ENCODE measurements around the gene CYB5A. TPM values are rescaled to one million over a fixed set of nuclear protein-coding genes. Genes with fewer than 3 reads are reported as not detected.

The CYB5A gene
- total RNA-seq, 1 donor from 2014 or later: 84.1 TPM

DNA sequence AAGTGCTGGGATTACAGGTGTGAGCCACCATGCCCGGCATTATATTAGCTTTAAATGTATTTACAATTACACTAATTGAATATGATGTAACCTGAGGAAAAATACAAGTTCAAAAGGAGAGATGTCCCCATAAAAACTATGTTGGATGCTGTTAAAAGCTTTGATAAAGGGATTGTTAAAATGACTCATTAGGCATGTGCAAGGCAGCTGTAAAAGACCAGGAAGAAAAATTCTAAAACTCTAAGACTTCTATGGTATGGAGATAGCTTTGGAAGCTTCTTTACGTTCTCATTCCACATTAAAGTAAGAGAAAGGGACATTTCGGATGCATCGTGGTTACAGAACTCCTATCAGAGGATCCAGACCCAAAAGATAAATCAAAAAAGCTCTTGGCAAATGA lies 50.3 kb downstream of the CYB5A start:
- Histone ChIP-seq H3K4me3 (ENCODE audit: low read depth, low read length) (no peak overlapping the region), H3K36me3 (ENCODE audit: control insufficient read depth, insufficient read depth, low read length) (no peaks in the 10 kb centered on the region), H3K27me3 (ENCODE audit: control insufficient read depth, insufficient read depth, low read length) (no peaks in the 10 kb centered on the region)
- DNase-seq (ENCODE audit: low read depth): no peak
- TF ChIP-seq, protein P1, sequence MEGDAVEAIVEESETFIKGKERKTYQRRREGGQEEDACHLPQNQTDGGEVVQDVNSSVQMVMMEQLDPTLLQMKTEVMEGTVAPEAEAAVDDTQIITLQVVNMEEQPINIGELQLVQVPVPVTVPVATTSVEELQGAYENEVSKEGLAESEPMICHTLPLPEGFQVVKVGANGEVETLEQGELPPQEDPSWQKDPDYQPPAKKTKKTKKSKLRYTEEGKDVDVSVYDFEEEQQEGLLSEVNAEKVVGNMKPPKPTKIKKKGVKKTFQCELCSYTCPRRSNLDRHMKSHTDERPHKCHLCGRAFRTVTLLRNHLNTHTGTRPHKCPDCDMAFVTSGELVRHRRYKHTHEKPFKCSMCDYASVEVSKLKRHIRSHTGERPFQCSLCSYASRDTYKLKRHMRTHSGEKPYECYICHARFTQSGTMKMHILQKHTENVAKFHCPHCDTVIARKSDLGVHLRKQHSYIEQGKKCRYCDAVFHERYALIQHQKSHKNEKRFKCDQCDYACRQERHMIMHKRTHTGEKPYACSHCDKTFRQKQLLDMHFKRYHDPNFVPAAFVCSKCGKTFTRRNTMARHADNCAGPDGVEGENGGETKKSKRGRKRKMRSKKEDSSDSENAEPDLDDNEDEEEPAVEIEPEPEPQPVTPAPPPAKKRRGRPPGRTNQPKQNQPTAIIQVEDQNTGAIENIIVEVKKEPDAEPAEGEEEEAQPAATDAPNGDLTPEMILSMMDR (IDR thresholded peaks at IDR 0.05; ENCODE audit: insufficient read depth, low read length, poor library complexity, severe bottlenecking): no peak

DNA sequence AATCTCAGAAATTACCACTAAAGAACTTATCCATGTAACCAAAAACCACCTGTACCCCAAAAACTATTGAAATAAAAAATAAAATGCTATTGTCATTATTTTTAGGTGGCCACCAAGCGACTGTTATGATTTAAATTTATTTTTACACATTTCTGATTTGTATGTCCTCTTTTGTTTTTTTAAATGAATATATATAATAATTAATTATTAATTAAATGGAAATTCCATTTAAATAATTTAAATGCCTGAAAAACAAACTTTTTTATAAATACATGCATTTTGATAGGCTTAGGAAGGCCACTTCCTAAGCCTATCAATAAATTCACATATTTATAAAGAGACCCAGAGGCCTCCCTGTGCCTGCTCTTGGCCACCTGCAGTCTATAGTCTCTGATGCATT lies 52.2 kb downstream of the CYB5A start:
- no peak for DNase-seq (ENCODE audit: low read depth)
- H3K36me3 ChIP-seq (ENCODE audit: control insufficient read depth, insufficient read depth, low read length): no peaks in the 10 kb centered on the region

DNA sequence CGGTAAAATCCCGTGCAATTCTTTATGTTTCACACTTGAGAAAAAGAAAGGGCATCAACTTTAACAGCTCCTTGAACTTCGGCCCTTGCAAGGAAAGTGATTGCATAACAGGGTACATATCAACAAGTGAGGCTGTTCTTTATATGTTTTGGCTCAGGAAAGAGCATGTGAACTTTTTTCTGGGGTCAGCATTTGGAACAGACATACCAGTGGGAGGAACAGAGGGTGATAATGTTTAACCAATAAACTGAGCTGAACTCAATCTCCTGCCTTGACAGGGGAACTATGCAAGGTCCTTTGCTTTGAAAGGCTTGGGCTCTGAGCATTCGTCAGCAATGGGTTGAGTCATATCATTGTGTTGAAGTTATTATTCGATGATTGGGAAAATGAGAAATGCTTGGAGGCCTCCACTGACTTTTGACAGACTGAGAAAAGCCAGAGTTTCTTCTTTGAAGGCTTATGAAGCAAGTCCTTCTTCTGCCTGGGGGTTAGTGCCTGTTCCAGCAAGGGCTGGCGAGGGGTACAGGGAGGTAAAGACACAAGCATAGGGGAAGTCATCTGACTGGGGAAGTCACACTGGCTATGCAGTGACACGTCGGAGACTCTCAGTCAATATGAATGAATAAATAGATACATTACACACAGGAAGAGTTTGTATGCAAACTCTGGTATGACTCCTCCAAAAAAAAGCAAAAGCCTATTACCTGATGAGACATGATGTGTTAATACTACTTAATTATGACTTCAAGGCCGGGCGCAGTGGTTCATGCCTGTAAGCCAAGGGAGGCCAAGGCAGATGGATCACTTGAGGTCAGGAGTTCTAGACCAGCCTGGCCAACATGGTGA lies 57.2 kb downstream of the CYB5A start:
- peak; percentile 65 for DNase-seq (ENCODE audit: low read depth)
- no peak overlapping the region for H3K4me3 ChIP-seq (ENCODE audit: low read depth, low read length)
- no peaks in the 10 kb centered on the region for H3K27me3 ChIP-seq (ENCODE audit: control insufficient read depth, insufficient read depth, low read length)
- TF ChIP-seq, protein P1 (IDR thresholded peaks at IDR 0.05; ENCODE audit: insufficient read depth, low read length, poor library complexity, severe bottlenecking): no peak
- H3K36me3 ChIP-seq (ENCODE audit: control insufficient read depth, insufficient read depth, low read length): no peaks in the 10 kb centered on the region

More for the DNA sequence above, 52.2 kb downstream of the CYB5A start:
- no peaks in the 10 kb centered on the region for H3K27me3 ChIP-seq (ENCODE audit: control insufficient read depth, insufficient read depth, low read length)
- TF ChIP-seq, protein P1 (IDR thresholded peaks at IDR 0.05; ENCODE audit: insufficient read depth, low read length, poor library complexity, severe bottlenecking): no peak
- no peak overlapping the region for H3K4me3 ChIP-seq (ENCODE audit: low read depth, low read length)

DNA sequence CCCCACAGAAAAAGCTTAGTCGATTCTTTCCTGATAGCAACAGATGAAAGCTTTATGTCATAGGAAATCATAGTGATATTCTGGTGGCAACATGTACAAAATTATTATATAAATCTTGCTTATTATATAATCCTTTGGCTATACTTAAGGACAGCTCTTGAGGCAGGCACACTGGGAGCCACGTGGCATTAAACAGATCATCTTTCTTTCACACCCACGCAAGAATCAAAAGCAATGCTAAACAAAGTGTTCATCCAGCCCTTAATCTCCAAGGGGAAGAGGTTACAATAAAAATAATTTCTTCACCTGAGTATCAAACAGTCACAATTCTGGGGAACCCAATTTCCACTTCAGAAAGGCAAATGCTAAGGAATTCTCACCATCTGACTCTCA lies 57.8 kb downstream of the CYB5A start:
- H3K36me3 ChIP-seq (ENCODE audit: control insufficient read depth, insufficient read depth, low read length): no peaks in the 10 kb centered on the region

DNA sequence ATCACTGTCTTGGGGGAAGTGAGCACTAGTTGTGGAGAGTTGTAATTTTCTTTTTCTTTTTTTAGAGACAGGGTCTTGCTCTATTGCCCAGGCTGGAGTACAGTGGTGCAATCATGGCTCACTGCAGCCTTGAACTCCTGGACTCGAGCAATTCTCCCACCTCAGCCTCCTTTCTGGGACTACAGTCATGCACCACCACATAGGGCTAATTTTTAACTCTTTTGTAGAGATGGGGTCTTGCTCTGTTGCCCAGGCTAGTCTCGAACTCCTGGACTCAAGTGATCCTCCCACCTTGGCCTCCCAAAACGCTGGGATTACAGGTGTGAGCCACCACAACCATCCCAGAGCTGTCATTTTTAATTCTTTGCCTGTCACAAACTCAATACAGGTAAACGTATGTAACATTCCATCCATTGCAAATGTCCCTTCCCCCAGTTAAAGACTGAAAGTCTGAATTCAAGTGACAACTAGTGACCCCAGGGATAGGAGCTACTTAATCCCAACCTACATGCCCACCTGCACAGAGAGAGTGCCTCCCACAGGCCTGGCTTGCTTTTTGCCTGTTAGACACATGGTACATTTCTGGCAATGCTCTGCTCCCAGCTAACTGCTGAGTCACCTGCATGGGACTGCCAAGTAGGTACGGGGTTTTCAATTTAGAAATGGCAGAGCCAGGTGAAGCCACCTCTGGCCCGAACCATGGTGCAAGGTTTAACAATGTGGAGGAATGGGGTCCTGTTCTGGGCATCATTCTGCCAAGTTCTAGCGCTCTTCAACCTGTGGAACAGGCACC lies 60.6 kb downstream of the CYB5A start:
- H3K27me3 ChIP-seq (ENCODE audit: control insufficient read depth, insufficient read depth, low read length): no peaks in the 10 kb centered on the region
- no peak for DNase-seq (ENCODE audit: low read depth)
- TF ChIP-seq, protein P1 (IDR thresholded peaks at IDR 0.05; ENCODE audit: insufficient read depth, low read length, poor library complexity, severe bottlenecking): no peak

More for the DNA sequence above, 57.8 kb downstream of the CYB5A start:
- TF ChIP-seq, protein P1 (IDR thresholded peaks at IDR 0.05; ENCODE audit: insufficient read depth, low read length, poor library complexity, severe bottlenecking): no peak
- no peaks in the 10 kb centered on the region for H3K27me3 ChIP-seq (ENCODE audit: control insufficient read depth, insufficient read depth, low read length)
- H3K4me3 ChIP-seq (ENCODE audit: low read depth, low read length): no peak overlapping the region
- no peak for DNase-seq (ENCODE audit: low read depth)

More for the DNA sequence above, 60.6 kb downstream of the CYB5A start:
- H3K36me3 ChIP-seq (ENCODE audit: control insufficient read depth, insufficient read depth, low read length): no peaks in the 10 kb centered on the region
- no peak overlapping the region for H3K4me3 ChIP-seq (ENCODE audit: low read depth, low read length)

All from kidney epithelial cell (primary cell).